ENCODE measurements around the gene TMEM97.

GRCh38 chr17:28313841-28314240 is 5.2 kb upstream of the TMEM97 start:
- TF ChIP-seq POLR2A (IDR thresholded peaks at IDR 0.05) (no peak), POLR2AphosphoS5 (IDR thresholded peaks at IDR 0.05; ENCODE audit: insufficient read depth in 1 of 2, low read depth in 1 of 2) (no peak), CTCF (IDR thresholded peaks at IDR 0.05) (no peak)
